Measurements from ENCODE around the gene RPP38. TPM values are rescaled to one million over a fixed set of nuclear protein-coding genes. Genes with fewer than 3 reads are reported as not detected.

Gene RPP38
- total and polyA plus RNA-seq, 2 of the 8 experiments (the other 6 are each of a cell fraction or from before 2014, with no cell fraction given): 20.8 to 23.3 TPM

- Histone ChIP-seq H2BK20ac (ENCODE audit: low read length) (no peak overlapping the region), H3K79me2 (ENCODE audit: control insufficient read depth in 1 of 2, insufficient read depth in 2 of 2, low read length in 2 of 2) (no peaks in the 10 kb centered on the region), H3K4me1 (replicated peaks in 1 of 4; ENCODE audit: control insufficient read depth in 3 of 4, insufficient read depth in 4 of 4, low read length in 3 of 4) (no peaks in the 10 kb centered on the region), H2BK120ac (replicated peaks; ENCODE audit: low read depth, low read length) (no peak overlapping the region), H3K4me3 (ENCODE audit: extremely low read depth in 1 of 4, insufficient read depth in 2 of 4, low read depth in 3 of 4, low read length in 4 of 4) (no peak overlapping the region), H3K79me1 (ENCODE audit: low read depth, low read length) (no peaks in the 10 kb centered on the region), H3K23me2 (ENCODE audit: low read depth, low read length) (no peaks in the 10 kb centered on the region), H4K20me1 (replicated peaks in 1 of 2; ENCODE audit: control insufficient read depth in 1 of 2, insufficient read depth in 2 of 2, low read length in 2 of 2) (no peaks in the 10 kb centered on the region), H2AK5ac (ENCODE audit: low read depth, low read length) (no peak overlapping the region), H3K4ac (replicated peaks; ENCODE audit: insufficient read length, low read depth, low read length) (no peak overlapping the region), H3K27me3 (replicated peaks in 1 of 4; ENCODE audit: control insufficient read depth in 3 of 4, extremely low read depth in 1 of 4, insufficient read depth in 3 of 4, low read length in 3 of 4) (no peaks in the 10 kb centered on the region), H3K9me3 (ENCODE audit: insufficient read depth in 2 of 2, low read depth in 1 of 2, low read length in 1 of 2) (no peaks in the 10 kb centered on the region), H2BK15ac (ENCODE audit: low read length) (no peak overlapping the region), H2BK12ac (ENCODE audit: low read depth, low read length) (no peak overlapping the region), H4K5ac (ENCODE audit: insufficient read length, low read depth, low read length) (no peak overlapping the region), H3K36me3 (ENCODE audit: control insufficient read depth in 2 of 4, insufficient read depth in 4 of 4, low read length in 3 of 4) (no peaks in the 10 kb centered on the region), H3K4me2 (ENCODE audit: insufficient read depth in 1 of 2, low read depth in 2 of 2, low read length in 2 of 2) (no peak overlapping the region), H2BK5ac (ENCODE audit: low read depth, low read length) (no peak overlapping the region), H4K8ac (ENCODE audit: extremely low read depth, insufficient read depth, low read length) (no peak overlapping the region), H3K14ac (ENCODE audit: insufficient read length) (no peak overlapping the region), H3K23ac (ENCODE audit: insufficient read length) (no peak overlapping the region), H3K27ac (ENCODE audit: low read depth, low read length) (no peak overlapping the region), H3K18ac (ENCODE audit: extremely low read depth, low read length) (no peak overlapping the region), H3K9ac (replicated peaks in 1 of 4; ENCODE audit: extremely low read depth in 1 of 4, low read depth in 3 of 4, low read length in 3 of 4) (no peak overlapping the region), H2AFZ (ENCODE audit: low read length) (no peak overlapping the region), H3K56ac (replicated peaks; ENCODE audit: insufficient read length, low read depth, low read length) (no peak overlapping the region), H4K91ac (replicated peaks; ENCODE audit: insufficient read length, low read length) (no peak overlapping the region)
- FAIRE-seq: no peak
- 99% methylated on average over 7 of the region's 7 CpGs; no CpG with 5 or more reads in 1 of the 2 experiments for WGBS, 2 experiments (ENCODE audit: extremely low coverage in 1 of 2, insufficient coverage in 1 of 2, insufficient read length in 1 of 2, insufficient replicate concordance in 2 of 2, low coverage in 1 of 2, low lambda C conversion rate in 2 of 2, missing lambda C conversion rate in 1 of 2)
- CTCF ChIA-PET (ENCODE audit: partially characterized antibody): interaction anchor here (2.1 kb wide), 1 partner anchor 31 kb away, joined by 6 read pairs; no protein-coding TSS in a partner anchor
- no peak for DNase-seq (ENCODE audit: low read depth in 1 of 2, low spot score in 2 of 2)
- POLR2A ChIA-PET (ENCODE audit: partially characterized antibody): no interaction called here
- no peak for TF ChIP-seq NANOG (IDR thresholded peaks at IDR 0.05; ENCODE audit: insufficient read depth, low read depth, low read length, poor library complexity, severe bottlenecking)
- no peak for TF ChIP-seq SP1 (IDR thresholded peaks at IDR 0.05; ENCODE audit: low read depth, low read length)
- TF ChIP-seq EGR1 (IDR thresholded peaks at IDR 0.05; ENCODE audit: borderline replicate concordance, low read depth, low read length): no peak
- no peak for TF ChIP-seq FOSL1 (IDR thresholded peaks at IDR 0.05; ENCODE audit: insufficient read depth, low read depth, low read length)
- no peak for TF ChIP-seq SUZ12 (IDR thresholded peaks at IDR 0.05; ENCODE audit: low read length)
- no peak for TF ChIP-seq KDM1A (IDR thresholded peaks at IDR 0.05; ENCODE audit: borderline replicate concordance, low read length)
- TF ChIP-seq SP4 (IDR thresholded peaks at IDR 0.05; ENCODE audit: low read length): no peak
- TF ChIP-seq SAP30 (IDR thresholded peaks at IDR 0.05; ENCODE audit: insufficient read depth, insufficient replicate concordance, low read length): no peak
- TF ChIP-seq RAD21 (IDR thresholded peaks at IDR 0.05 in 1 of 2, conservative IDR thresholded peaks at IDR 0.05 in 1 of 2; ENCODE audit: low read depth in 2 of 2, low read length in 2 of 2): no peak
- no peak for TF ChIP-seq TCF12 (IDR thresholded peaks at IDR 0.05; ENCODE audit: low read depth, low read length)
- TF ChIP-seq TEAD4 (IDR thresholded peaks at IDR 0.05; ENCODE audit: low read depth, low read length): no peak
- TF ChIP-seq POLR2A (IDR thresholded peaks at IDR 0.05; ENCODE audit: control extremely low read depth in 1 of 2, low read depth in 2 of 2, low read length in 2 of 2): no peak
- no peak for TF ChIP-seq HDAC6 (IDR thresholded peaks at IDR 0.05; ENCODE audit: low read depth, low read length)
- no peak for TF ChIP-seq SRF (IDR thresholded peaks at IDR 0.05; ENCODE audit: low read depth, low read length)
- TF ChIP-seq BCL11A (IDR thresholded peaks at IDR 0.05; ENCODE audit: low read depth in 2 of 2, low read length in 2 of 2): no peak
- no peak for TF ChIP-seq GTF2F1 (IDR thresholded peaks at IDR 0.05; ENCODE audit: borderline replicate concordance, low read depth, low read length)
Measured at GRCh38 chr10:15052121-15052520, 45.0 kb upstream of the RPP38 start.
